Activated CD4-positive, alpha-beta T cell treated with anti-CD3 and anti-CD28 coated beads, Interleukin-2, amount 50 U/mL, for 4 hours (primary cell): ENCODE results near the gene TGM6.
A peak's percentile ranks its signal among the peaks of the same experiment; 100 is the strongest.

Experiments
- DNase-seq, 2 experiments: peaks; one replicate each; pipeline ENCODE4 v3.0.0-alpha.2; 2020

The TGM6 gene

GRCh38 chr20:2459981-2460751 is 79.5 kb downstream of the TGM6 start:
- no peak for DNase-seq

GRCh38 chr20:2460752-2461424 is 80.2 kb downstream of the TGM6 start:
- DNase-seq = no peak

- no peak for DNase-seq
Measured at GRCh38 chr20:2462484-2462883, 81.8 kb downstream of the TGM6 start.

GRCh38 chr20:2463616-2464365 is 83.1 kb downstream of the TGM6 start:
- no peak for DNase-seq

- DNase-seq = no peak
Measured at GRCh38 chr20:2465100-2465499, 84.4 kb downstream of the TGM6 start.

- no peak for DNase-seq
Measured at GRCh38 chr20:2467412-2467811, 86.7 kb downstream of the TGM6 start.

- DNase-seq = no peak
Measured at GRCh38 chr20:2468581-2469407, 88.1 kb downstream of the TGM6 start.

GRCh38 chr20:2469991-2470422 is 89.3 kb downstream of the TGM6 start:
- peak; percentile 49 to 61 for DNase-seq

- peak; percentile 96 for DNase-seq
Measured at GRCh38 chr20:2470423-2471193, 89.9 kb downstream of the TGM6 start, which contains the start of gene SNRPB. Gene SNRPB (minus strand): TSS chr20:2470789. CDS start chr20:2470690, 99 bp downstream.

- DNase-seq = no peak
Measured at GRCh38 chr20:2473516-2473915, 92.8 kb downstream of the TGM6 start.

GRCh38 chr20:2475850-2476741 is 95.4 kb downstream of the TGM6 start:
- DNase-seq = no peak

GRCh38 chr20:2476742-2477615 is 96.3 kb downstream of the TGM6 start:
- no peak for DNase-seq

- no peak for DNase-seq
Measured at GRCh38 chr20:2480381-2480780, 99.7 kb downstream of the TGM6 start.
